Osteocyte (in vitro differentiated cells): ENCODE data around the gene ZNF106. TPM values are rescaled to one million over a fixed set of nuclear protein-coding genes. Genes with fewer than 3 reads are reported as not detected.

Experiments used
- DNase-seq: peaks from one replicate; pipeline ENCODE4 v3.0.0; 2021; ENCODE audit warnings: mixed read lengths; ENCODE audit not compliant: unreplicated experiment; ENCODE audit errors: extremely low spot score
- H3K27ac Mint-ChIP-seq: one replicate; pipeline ENCODE4 v1.8.0; 2021; ENCODE audit warnings: mild to moderate bottlenecking, mixed read lengths; ENCODE audit not compliant: unreplicated experiment
- H3K27me3 Mint-ChIP-seq: one replicate; pipeline ENCODE4 v1.8.0; 2021; ENCODE audit warnings: mixed read lengths; ENCODE audit not compliant: unreplicated experiment
- H3K36me3 Mint-ChIP-seq: one replicate; pipeline ENCODE4 v1.8.0; 2021; ENCODE audit warnings: mixed read lengths; ENCODE audit not compliant: unreplicated experiment
- H3K4me1 Mint-ChIP-seq: one replicate; pipeline ENCODE4 v1.8.0; 2021; ENCODE audit warnings: mixed read lengths; ENCODE audit not compliant: unreplicated experiment
- H3K4me3 Mint-ChIP-seq: one replicate; pipeline ENCODE4 v1.8.0; 2021; ENCODE audit warnings: mild to moderate bottlenecking, moderate library complexity, mixed read lengths; ENCODE audit not compliant: unreplicated experiment
- H3K9me3 Mint-ChIP-seq: one replicate; pipeline ENCODE4 v1.8.0; 2021; ENCODE audit warnings: mixed read lengths; ENCODE audit not compliant: unreplicated experiment
- CTCF ChIP-seq: fragments of 200-600 bp; sonication (generic); IDR thresholded peaks from 2 replicates; pipeline ENCODE4 v1.5.0; 2021; ENCODE audit warnings: antibody characterized with exemption, mild to moderate bottlenecking, moderate library complexity
- total RNA-seq: library from RNA; stranded (reverse); gene quantifications from 2 replicates; pipeline ENCODE4 v1.2.1, GENCODE V29; 2021

The ZNF106 gene
- total RNA-seq, 1 donor from 2014 or later = 59.7 TPM

- no peaks in the 10 kb centered on the region for H3K4me1 Mint-ChIP-seq
- H3K27ac Mint-ChIP-seq = no peak overlapping the region
- no peak for DNase-seq
- H3K36me3 Mint-ChIP-seq = peaks cover 3% of the 10 kb centered on the region
- TF ChIP-seq CTCF = no peak
- peaks cover 6% of the 10 kb centered on the region for H3K9me3 Mint-ChIP-seq
- no peaks in the 10 kb centered on the region for H3K27me3 Mint-ChIP-seq
- H3K4me3 Mint-ChIP-seq = no peak overlapping the region
These were observed 126.4 kb downstream of the ZNF106 start for GRCh38 chr15:42364529-42364928.

- no peak for DNase-seq
- peaks cover 3% of the 10 kb centered on the region for H3K9me3 Mint-ChIP-seq
- H3K4me3 Mint-ChIP-seq = no peak overlapping the region
- H3K4me1 Mint-ChIP-seq = no peaks in the 10 kb centered on the region
- H3K36me3 Mint-ChIP-seq = peaks cover 6% of the 10 kb centered on the region
- no peak for TF ChIP-seq CTCF
- H3K27ac Mint-ChIP-seq = no peak overlapping the region
- H3K27me3 Mint-ChIP-seq = no peaks in the 10 kb centered on the region
These were observed 127.0 kb downstream of the ZNF106 start for GRCh38 chr15:42363942-42364341.

- Mint-ChIP-seq H3K4me1 (no peaks in the 10 kb centered on the region), H3K36me3 (peaks cover 6% of the 10 kb centered on the region), H3K27ac (no peak overlapping the region), H3K9me3 (no peaks in the 10 kb centered on the region), H3K4me3 (no peak overlapping the region), H3K27me3 (no peaks in the 10 kb centered on the region)
- TF ChIP-seq CTCF = no peak
- no peak for DNase-seq
These were observed 127.5 kb downstream of the ZNF106 start for GRCh38 chr15:42363487-42363886.

Other genes with a start within 250 kb of the ZNF106 start
- 34.0 and 37.4 TPM in 2 replicates for gene GANC, start 217.9 kb downstream of the ZNF106 start, total RNA-seq
- gene TMEM87A, start 217.7 kb downstream of the ZNF106 start, total RNA-seq = 44.8 and 46.7 TPM in 2 replicates
- gene CAPN3, start 131.6 kb downstream of the ZNF106 start, total RNA-seq = 5.1 and 5.6 TPM in 2 replicates
- 72.7 and 84.7 TPM in 2 replicates for gene SNAP23, start 4.5 kb upstream of the ZNF106 start, total RNA-seq
- gene LRRC57, start 57.7 kb upstream of the ZNF106 start, total RNA-seq = 38.9 and 40.3 TPM in 2 replicates
- 19.2 and 23.8 TPM in 2 replicates for gene HAUS2, start 57.7 kb upstream of the ZNF106 start, total RNA-seq
- gene STARD9, start 84.5 kb upstream of the ZNF106 start, total RNA-seq = 23.6 and 24.4 TPM in 2 replicates
- 15.6 and 24.0 TPM in 2 replicates for gene CDAN1, start 246.0 kb upstream of the ZNF106 start, total RNA-seq